A673 (cell line): ENCODE measurements around the gene DIP2B.

ENCODE experiments used
- CTCF ChIP-seq: fragments of 300-800, 200-600 bp; sonication (generic); conservative IDR thresholded peaks from 2 replicates; pipeline ENCODE4 v1.5.1; 2017; ENCODE audit warnings: low read depth, mild to moderate bottlenecking, antibody characterized with exemption, low read length, moderate library complexity, mixed read lengths
- EZH2 ChIP-seq: fragments of 200-600 bp; sonication (generic); IDR thresholded peaks from 2 replicates; pipeline ENCODE4 v1.6.1; 2017; ENCODE audit warnings: borderline replicate concordance, low read depth, mild to moderate bottlenecking, mixed read lengths, antibody characterized with exemption, low read length; ENCODE audit not compliant: poor library complexity, severe bottlenecking

- no peak for TF ChIP-seq CTCF
- no peak for TF ChIP-seq EZH2
Observed at GRCh38 chr12:50549885-50550284, 45.1 kb downstream of the DIP2B start.
